ENCODE data around the gene ZC3H4.

GRCh38 chr19:47102346-47103060, 11.1 kb downstream of the ZC3H4 start:
- TF ChIP-seq GABPA (IDR thresholded peaks at IDR 0.05; ENCODE audit: borderline replicate concordance, insufficient read depth, low read length) (no peak), MAX (IDR thresholded peaks at IDR 0.05) (no peak), CTCF (IDR thresholded peaks at IDR 0.05; ENCODE audit: control extremely low read depth in 1 of 3, insufficient read depth in 1 of 3, low read depth in 1 of 3, low read length in 3 of 3) (no peak), JUND (IDR thresholded peaks at IDR 0.05; ENCODE audit: low read length) (no peak), RBBP5 (IDR thresholded peaks at IDR 0.05; ENCODE audit: borderline replicate concordance, low read depth, low read length) (no peak), POLR2A (IDR thresholded peaks at IDR 0.05; ENCODE audit: control extremely low read depth in 1 of 2, low read depth in 2 of 2, low read length in 2 of 2) (no peak), SP1 (IDR thresholded peaks at IDR 0.05; ENCODE audit: low read depth, low read length) (no peak), CBX5 (IDR thresholded peaks at IDR 0.05; ENCODE audit: low read depth, low read length) (no peak), POLR2AphosphoS5 (IDR thresholded peaks at IDR 0.05; ENCODE audit: low read depth, low read length) (no peak), SIN3A (conservative IDR thresholded peaks at IDR 0.05 in 1 of 2, IDR thresholded peaks at IDR 0.05 in 1 of 2; ENCODE audit: low read depth in 1 of 2, low read length in 2 of 2) (no peak), HDAC6 (IDR thresholded peaks at IDR 0.05; ENCODE audit: low read depth, low read length) (no peak)
